HG02588 (cell line): ENCODE results near the gene CLSTN2.
"Not testable (repeated sequence)": the region's sequence is repeated elsewhere in the genome, so short reads cannot be mapped to it uniquely, and the experiment has no call there.

Experiments used
- ATAC-seq: cut with Tn5 transposase; IDR thresholded peaks from one replicate; pipeline ENCODE4 v1.9.1; 2021; ENCODE audit warnings: mild to moderate bottlenecking, moderate library complexity; ENCODE audit not compliant: unreplicated experiment

The CLSTN2 gene

GRCh38 chr3:140397847-140398246, 462.9 kb downstream of the CLSTN2 start:
- ATAC-seq: no peak

- ATAC-seq: no peak
Measured at GRCh38 chr3:140398387-140398786, 463.4 kb downstream of the CLSTN2 start.

- no peak for ATAC-seq
Measured at GRCh38 chr3:140399871-140400270, 464.9 kb downstream of the CLSTN2 start.

DNA sequence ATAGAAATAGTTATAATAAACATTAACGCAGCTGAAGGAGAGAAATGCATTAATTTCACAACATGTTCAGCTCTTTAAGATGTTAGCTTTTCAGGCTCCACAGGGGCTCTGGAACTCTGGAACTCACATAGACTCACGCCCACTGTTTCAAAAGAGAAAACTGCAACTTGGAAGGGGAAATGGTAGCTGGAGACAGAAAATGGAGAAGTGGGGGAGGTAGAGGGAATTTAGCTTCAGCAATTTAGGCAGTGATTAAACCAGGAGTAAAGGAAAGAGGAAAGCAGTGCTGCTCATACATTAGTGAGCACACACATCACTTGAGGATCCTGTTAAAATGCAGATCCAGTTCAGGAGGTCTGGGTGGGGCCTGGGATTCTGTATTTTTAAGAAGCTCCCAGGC, 468.1 kb downstream of the CLSTN2 start:
- ATAC-seq: no peak

GRCh38 chr3:140403608-140404007, 468.6 kb downstream of the CLSTN2 start:
- ATAC-seq: no peak

DNA sequence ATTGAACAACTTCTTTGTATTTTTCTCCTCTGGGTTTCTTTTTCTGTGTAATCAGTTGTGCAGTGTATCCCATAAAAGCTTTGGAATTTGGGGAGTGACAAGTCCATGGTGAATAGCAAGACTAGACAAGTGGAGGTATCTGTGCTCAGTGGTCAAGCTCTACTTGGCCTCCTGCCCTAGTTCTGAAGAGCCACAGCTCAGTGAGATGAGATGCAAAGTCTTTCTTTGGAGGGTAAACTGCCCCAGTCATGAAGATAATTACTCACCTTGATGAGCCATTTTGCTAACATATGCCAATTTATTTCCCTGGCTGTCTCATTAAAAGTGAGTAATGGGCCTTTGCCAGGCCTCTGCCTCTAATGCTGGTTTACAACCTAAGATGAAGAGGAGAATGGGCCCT, 471.7 kb downstream of the CLSTN2 start:
- no peak for ATAC-seq

DNA sequence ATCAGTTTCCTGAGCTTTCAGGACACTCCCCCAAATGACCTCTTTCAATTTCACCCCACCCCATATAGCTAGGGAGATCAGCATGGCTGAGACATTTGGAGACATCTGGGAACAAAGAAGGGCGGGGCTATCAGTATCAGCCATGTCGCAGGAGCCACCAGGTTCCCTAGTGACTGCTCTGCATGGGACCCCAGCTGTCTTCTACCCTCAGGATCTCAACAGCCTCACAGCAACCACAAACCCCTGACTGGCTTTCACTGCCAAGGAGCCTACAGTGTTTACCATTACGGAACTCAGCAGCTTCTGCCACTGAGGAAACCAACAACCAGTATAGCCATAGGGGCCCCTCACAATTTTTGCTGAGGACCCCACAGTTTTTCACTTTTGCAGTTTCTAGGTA, 473.3 kb downstream of the CLSTN2 start:
- ATAC-seq: no peak

DNA sequence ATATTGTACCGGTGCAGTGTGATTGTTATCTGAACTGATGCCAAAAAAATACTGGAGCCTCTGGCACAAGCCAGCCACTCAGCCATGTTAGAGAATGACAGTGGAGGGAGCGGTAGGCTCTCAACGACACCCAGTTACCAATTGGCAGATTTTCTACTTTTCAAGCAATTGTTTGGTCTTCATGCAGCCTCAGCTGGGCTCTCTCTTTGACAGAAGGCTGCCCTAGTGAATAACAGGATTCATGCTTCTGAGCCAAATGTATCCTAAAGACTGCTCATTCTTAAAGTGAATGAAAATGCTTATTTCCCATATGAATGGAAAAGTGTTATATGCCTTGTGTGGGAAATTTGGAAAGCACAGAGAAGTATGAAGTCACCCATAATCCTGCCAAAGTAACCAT, 481.7 kb downstream of the CLSTN2 start:
- ATAC-seq: no peak

GRCh38 chr3:140420621-140421357, 485.8 kb downstream of the CLSTN2 start:
- ATAC-seq: no peak

- ATAC-seq: no peak
Measured at GRCh38 chr3:140421884-140422283, 486.9 kb downstream of the CLSTN2 start.

DNA sequence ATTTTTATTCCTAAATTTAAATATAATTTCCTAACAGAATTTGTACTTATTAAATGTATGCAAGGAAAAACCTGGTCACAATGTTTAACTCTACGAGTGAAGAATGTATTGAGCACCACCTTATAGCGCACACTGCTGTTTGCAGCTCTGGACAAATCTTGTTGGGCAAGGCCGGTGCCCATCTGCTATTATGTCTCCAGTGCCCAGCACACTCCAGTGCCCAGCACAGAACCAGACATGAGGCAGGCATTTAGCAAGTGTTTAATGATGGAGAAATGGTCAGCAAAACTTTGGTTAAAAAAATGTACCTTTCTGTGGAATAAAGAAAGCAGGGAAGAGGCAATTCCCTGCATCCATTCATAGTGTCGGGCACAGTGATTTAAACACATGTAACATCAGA, 488.2 kb downstream of the CLSTN2 start:
- no peak for ATAC-seq

GRCh38 chr3:140423574-140423973, 488.6 kb downstream of the CLSTN2 start:
- ATAC-seq: not testable (repeated sequence)

GRCh38 chr3:140424211-140424610, 489.2 kb downstream of the CLSTN2 start:
- no peak for ATAC-seq

- no peak for ATAC-seq
Measured at GRCh38 chr3:140424726-140425125, 489.7 kb downstream of the CLSTN2 start.

GRCh38 chr3:140427786-140428185, 492.8 kb downstream of the CLSTN2 start:
- no peak for ATAC-seq

DNA sequence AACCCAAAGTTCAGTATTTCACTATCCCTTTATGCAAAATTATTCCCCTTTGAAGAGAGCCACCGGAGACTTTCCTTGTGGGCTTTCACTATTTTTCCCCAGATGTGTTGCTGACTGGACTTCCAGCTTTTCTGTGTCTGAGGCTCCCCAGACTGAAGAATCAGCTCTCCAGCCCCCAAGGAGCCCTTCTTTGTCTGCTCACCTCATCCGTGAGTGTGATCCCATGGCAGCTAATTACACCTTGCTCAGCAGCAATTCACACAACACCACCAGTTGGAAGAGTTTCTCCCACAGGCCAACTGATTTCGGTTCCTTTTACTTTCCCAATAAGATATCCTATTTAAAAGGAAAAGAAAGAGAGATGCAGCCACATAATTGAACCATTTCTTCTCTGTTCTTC, 493.4 kb downstream of the CLSTN2 start:
- ATAC-seq: no peak

DNA sequence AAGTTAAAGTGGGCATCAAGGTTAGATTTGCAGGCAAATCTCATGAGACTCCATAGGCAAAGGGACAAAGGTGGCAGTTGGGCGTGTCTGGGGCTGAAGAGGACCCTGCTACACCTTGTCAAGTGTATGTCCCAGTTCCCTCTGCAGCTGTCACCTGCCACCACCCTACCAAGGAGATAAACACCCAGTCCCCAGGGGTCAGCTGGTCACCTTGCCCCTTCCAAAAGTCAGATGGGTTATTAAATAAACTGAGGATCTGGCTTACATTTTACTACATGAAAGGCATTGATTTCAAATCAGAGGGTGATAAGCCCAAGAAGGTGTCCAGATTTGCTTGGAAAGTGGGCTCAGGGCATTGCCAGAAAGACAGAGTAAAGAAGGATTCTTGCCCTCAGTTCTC, 494.8 kb downstream of the CLSTN2 start:
- no peak for ATAC-seq

DNA sequence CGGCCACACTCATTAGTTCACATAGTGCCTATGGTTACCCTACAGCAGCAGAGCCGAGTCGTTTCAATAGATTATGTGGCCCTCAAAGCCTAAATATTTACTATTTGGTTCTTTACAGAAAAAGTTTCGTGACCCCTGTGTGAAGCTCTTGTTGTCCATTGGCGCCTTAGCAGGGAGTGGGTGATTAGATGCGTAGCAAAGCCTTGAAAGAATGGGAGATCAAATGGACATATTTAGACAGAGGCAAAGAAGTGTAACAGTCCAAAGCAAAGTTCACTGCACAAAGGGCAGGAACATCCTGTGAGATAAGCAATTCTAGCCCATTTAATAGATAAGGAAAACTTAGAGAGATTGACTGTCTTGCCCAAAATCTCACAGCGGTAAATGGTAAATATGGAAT, 495.5 kb downstream of the CLSTN2 start:
- no peak for ATAC-seq

DNA sequence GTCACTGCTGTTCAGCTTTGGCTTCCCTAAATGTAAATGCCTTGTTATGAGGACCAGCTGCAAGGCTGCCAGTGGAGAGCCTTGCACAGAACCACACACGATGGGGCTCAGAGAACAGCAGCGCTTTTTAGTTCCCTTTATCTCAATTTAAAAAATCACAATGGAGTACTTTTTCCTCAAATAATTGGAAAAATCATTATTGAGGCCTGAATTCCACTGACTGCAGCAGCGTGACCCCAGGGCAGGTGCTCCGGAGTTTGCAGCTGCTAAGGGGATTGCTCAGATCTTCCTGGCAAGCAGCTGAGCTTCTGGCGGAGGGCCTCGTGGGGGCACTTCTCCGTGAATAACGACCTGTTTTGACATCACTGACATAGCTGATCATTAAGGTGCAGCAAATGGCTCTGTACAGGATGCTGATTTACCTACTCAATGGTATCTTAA, 497.3 kb downstream of the CLSTN2 start:
- no peak for ATAC-seq

- no peak for ATAC-seq
Measured at GRCh38 chr3:140433431-140433830, 498.4 kb downstream of the CLSTN2 start.

DNA sequence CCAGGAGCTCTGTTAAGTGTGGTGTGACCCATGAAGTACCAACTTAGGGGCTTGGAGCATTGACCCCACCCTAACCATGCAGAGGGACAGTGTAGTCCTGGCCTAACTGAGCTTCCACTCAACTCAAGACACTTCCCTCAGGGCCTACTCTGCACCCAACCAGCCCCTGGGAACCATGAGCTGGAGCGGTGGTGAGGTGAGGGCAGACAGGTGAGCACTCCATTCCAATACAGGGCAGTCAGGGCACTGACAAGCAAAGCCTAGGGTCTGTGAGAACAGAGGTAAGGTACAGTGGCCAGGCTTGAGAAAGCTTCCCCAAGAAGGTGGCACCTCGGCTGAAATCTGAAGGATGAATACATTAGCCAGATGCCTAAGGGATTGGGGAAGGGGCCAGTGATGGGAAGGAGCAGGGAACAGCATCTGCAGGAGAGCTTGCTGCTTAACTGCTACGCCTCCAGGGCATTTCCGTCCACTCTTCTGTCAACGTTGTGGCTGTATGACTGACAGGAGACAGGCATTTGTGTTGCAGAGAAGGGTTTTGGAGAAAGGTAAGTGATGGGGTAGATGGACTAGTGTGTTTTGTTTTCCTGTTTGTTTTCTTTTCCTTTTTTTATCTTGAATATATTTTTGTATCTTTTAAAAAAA, 499.4 kb downstream of the CLSTN2 start:
- no peak for ATAC-seq

GRCh38 chr3:140436421-140436820, 501.4 kb downstream of the CLSTN2 start:
- no peak for ATAC-seq
